Forelimb muscle (tissue), 1 donor: Measurements from ENCODE around the gene TMTC4. TPM values are rescaled to one million over a fixed set of nuclear protein-coding genes. Genes with fewer than 3 reads are reported as not detected.

Experiments
- DNase-seq: peaks from one replicate; pipeline ENCODE4 v3.0.0-alpha.2; 2013; ENCODE audit warnings: low read depth
- polyA plus RNA-seq: library from polyadenylated mRNA; unstranded; fragments of 120-200 nt; gene quantifications from one replicate; pipeline ENCODE4 v1.2.1, GENCODE V29; 2013; ENCODE audit not compliant: insufficient read length

The TMTC4 gene
- polyA plus RNA-seq, 1 donor, result 16.5 TPM

DNA sequence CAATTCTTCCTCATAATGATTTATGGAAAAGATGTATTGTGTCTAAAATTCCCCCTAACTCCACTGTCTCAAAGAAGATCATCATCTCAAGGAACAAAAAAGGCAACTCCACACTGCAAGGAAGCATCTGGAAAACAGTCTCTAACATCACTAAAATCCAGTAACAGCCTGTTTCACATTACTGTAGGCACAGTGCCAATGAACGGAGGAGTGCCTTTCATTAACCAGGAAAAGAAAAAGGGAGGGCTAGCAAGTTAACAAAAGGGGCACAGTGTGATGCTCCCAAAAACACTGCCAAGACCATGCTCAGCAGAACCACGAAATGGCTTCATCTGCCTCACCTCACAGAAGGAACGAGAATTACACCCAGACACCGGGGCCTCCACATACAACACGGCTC, 8.5 kb downstream of the TMTC4 start:
- no peak for DNase-seq

DNA sequence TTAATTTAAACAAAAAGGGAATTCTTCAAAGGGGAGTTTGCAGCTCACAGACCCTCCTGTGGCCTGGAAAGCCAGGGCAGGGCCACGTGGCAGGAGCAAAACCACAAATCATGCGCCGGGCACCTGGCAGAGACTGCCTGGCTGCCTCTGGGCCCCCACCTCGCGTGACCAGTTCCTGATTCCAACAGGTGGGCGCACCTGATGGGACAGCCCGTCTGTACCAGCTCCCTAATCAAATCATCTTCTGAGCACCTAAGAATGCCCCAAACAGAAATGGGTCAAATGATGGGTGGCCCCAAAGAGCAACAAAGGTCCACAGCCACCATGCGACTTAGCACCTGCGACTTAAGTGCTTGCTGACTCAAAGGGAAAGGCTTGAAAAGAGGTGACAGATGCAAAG, 9.2 kb downstream of the TMTC4 start:
- DNase-seq, result no peak

DNA sequence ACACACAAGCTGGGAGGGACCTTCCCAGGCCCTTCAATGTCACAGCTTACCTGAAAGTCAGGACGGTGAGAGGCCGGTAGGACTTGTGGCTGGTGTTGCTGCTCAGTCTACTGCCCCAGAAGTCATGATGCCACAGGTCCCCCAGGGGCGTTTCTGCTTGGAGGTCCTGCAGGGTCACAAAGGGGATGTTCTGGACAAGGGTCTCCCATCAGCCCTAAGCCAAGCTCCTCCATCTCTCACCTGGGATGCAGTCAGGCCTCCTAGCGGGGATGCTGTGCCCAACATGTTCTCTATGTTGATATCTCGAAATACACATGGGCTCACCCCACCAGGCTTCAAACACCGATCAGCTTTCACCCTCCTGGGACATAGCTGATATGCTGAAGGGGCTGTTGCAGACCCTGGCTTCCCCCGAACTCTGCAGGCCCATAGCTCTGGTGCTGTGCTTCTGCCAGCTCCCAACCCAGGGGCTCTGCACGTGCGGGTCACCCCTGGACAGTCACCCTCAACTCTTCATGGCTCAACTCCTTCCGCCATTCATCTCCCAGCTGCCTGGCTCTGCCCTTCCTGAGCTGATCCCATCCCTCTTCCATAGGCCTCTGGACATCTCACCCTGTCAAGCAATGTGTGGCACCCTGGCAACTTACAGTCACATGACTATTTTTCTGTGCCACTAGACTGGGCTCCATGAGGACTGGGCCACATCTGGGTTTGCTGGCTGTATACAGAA, 10.3 kb downstream of the TMTC4 start:
- DNase-seq, result no peak

DNA sequence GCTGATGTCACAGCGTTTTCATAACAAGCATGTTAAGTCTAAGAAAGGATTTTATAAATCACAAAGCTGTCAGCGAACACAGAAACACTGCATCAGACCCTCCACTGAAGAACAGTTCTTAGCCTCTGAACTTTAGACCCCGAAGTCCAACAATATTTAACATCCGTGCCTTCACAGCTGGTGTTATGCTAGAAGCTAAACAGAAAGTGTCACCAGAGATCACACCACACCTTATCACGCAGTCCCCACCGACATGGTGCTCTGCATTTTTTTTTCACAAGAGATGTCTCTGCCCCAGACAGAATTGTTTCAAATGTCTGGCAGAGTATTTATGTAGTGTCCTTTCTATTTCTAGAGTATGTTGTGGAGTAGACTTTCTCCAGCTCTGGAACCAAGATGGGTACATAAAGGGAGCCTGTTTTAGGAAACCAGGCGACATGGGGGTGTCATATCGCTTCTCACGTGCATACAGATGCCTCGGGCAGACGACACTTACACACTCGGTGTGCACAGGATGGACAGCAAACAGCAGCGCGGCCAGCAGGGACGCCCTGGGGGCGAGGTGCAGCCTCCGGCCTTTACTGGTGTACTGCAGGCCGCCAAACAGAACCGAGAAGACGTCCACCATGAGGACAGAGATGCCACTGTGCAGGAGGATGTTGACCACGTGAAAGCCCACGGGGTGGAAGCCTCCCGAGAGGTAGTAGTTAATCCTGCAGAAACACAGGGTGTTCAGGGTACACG, 12.0 kb downstream of the TMTC4 start:
- no peak for DNase-seq

DNA sequence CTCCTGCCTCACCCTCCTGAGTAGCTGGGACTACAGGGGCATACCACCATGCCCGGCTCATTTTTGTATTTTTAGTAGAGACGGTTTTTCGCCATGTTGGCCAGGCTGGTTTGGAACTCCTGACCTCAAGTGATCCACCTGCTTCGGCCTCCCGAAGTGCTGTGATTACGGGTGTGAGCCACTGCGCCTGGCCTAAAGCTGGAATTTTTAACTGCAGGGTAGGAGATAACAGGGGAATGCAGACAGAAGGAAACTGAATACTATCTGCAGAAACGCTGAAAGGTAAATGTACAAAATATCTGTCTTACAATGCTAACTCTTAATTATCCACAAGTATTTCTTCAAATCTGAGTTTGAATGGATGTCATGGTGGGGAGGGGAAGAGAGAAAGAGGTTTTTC, 13.8 kb downstream of the TMTC4 start:
- DNase-seq, result no peak

DNA sequence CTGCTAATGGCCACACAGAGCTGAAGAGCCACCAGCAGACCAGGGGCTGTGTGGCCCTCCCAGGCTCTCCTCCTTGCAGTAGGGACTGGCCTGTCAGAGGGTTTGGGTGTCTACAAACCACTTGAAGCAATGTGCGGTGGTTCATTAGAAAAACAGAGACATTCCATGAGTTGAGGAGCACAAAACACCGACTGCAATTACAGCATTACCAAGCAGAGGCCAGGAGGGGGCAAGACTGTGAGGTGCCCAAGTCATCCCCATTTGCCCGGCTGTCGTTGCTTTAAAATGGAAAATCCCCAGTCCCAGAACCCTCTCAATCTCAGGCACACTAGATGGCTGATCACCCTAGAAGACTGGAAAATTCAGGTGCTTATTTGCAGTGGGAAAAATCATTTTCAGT, 15.0 kb downstream of the TMTC4 start:
- DNase-seq, result no peak

DNA sequence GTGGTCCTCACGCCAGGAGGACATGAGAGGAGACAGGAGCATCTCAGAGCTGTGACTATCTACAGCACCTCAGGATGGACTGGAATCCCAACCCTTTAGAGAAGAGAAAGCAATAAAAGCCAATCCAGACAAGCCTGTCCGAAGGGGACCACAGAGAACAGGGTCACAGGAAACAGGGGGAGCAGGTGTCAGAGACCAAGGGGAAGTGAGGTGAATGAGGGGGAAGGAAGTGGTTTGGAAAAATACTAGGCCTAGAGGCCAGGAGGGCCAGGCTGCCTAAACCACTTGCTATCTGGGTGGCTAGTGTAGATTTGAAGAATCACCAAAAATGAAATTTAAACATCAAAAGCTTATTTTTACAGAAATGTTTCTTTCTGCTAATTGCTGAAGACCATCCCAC, 16.2 kb downstream of the TMTC4 start:
- DNase-seq, result no peak

DNA sequence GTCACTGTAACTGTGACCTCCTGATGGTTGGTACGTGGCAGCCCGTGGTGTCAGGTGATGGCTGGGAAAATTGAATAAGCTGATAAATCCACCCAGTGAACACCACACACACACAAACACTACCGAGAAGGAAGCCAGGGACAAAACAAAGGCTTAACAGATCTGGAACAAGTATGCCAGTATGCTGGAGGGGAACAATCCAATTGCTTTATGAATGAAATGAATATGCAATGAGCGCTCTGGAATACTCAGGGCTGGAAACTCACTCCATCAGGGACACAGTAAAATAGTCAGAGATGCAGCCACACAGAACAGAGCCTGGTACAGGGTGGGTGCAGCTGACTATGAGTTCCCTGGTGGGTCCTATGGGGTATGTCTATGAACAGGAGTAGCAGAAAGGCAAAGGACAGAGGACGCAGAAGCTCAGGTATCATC, 16.7 kb downstream of the TMTC4 start:
- DNase-seq, result no peak

DNA sequence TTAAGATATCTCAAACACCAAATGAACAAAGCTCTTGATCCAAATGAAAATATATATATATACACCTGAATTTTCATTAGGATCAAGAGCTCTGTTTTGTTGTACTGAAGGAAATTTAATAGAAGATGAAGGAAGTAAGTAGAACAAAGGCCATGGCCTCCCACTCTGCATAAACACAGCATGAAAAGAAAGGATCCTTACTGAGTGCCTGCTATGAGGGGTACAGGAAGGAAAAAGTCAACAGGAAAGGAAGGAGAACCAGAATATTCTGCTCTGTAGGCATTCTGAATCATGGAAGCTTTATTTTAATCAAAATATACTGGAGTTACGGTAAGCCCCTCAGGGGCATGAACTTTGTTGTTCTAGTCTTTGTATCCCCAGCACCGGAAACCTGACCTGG, 22.1 kb downstream of the TMTC4 start:
- no peak for DNase-seq

DNA sequence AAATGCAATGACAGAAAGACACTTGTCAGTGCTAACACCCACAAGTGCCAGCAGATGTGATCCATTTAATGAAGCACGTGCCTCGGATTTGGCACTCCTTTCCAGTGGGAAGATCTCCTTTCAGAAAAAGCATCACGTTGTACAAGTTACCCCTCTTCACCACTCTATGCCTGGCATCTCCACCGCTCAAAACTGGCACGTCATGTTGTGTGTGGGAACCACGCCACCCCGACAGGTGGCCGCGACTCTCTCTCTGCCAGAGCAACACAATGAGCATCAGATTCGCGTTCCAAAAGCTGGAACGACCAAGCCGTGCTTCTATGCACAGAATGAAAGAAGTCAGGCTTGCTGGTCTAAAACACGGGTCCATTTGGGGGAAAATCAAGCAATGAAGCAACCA, 24.3 kb downstream of the TMTC4 start:
- DNase-seq, result no peak

DNA sequence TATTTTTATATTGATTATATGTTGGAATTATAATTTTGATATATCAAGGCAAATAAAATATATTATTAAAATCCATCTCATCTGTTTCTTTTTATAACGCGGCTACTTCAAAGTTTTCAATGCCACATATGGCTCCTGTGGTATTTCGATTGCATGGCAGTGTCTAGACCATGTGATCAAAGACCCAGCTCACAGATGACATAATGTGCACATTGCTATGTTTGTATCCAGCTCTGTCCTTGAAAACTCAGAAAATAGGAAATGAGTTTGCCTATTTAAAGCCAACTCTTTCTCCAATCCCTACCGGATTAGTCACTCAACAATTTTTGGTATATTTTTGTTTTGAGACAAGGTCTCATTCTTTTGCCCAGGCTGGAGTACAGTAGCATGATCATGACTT, 26.2 kb downstream of the TMTC4 start:
- no peak for DNase-seq

DNA sequence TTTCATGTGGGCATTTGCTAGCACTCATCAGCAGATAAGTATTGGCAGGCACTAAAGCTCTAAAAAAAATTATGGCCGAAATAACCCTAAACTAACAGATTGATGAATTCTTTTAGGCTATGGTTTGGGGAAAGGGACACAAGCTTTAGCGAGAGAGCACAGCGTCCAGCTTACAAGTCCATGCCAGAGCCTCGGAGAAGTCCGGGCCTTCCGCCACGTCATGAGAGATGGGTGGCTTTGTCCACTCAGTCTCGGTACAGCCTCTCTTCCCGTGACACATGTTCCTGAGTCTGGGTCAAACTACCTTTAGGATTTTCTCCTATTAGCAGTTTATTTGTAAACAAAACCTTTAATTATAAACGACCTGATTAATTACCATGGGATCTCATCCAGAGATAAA, 27.7 kb downstream of the TMTC4 start:
- no peak for DNase-seq

DNA sequence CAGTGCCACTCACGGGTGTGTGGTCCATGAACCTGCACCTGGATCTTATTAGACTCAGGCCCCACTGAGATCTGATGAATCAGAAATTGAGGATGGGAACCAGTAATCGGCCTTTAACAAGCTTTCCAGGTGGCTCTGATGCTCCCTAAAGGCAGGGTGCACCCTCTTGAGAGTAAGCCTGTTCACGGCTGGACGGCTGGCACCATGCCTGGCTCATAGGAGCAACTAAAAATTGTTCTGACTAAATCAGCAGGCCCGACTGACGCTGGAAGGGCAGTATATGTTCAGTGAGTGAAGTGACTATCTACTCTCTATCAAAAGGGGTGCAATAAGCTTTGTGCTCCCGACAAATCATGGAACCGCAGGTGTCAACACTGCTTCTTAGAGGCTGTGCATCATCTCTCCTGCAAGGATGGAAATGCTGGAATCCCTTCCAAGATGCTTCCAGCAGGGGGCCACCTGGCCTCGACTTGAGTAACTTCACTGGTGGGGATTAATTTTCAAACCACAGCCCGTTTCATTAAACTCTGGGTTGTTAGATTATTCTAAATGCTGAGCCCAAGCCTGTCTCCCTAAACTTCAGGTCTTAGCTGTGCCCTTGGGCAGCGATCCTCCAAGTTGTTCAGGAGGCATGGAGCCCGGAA, 28.4 kb downstream of the TMTC4 start:
- no peak for DNase-seq

DNA sequence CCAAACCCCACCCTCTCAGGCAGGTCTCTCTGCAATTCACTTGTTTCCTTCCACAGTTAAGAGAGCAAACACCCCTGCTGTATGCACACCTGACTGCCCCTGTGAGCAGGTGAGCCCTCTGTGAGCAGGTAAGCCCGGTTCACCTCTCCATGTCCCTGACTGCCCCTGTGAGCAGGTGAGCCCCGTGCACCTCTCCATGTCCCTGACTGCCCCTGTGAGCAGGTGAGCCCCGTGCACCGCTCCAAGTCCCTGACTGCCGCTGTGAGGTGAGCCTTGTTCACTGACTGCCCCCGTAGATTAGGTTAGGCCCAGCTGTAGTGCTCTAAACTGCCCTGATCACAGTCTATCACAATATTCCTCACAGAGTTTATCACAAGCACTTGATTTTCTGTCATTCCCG, 29.2 kb downstream of the TMTC4 start:
- no peak for DNase-seq

DNA sequence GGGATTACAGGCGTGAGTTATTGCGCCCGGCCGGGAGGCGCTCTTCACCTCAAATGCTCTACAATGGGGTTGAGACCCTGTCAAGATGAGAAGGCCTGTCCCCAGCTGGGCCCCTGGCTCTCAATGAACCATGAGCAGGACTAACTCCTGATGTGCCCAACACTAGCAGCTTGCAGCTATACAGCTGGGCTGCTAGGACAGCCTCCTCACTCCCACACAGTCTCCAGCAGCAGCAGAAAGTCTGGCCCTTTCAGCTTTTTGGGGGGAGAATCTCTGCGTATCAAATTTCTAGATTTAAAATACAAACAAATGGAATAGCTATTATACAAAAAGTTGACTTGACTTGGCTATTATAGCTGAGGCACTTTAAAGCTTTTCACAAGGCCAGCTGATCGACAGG, 30.2 kb downstream of the TMTC4 start:
- DNase-seq, result no peak

DNA sequence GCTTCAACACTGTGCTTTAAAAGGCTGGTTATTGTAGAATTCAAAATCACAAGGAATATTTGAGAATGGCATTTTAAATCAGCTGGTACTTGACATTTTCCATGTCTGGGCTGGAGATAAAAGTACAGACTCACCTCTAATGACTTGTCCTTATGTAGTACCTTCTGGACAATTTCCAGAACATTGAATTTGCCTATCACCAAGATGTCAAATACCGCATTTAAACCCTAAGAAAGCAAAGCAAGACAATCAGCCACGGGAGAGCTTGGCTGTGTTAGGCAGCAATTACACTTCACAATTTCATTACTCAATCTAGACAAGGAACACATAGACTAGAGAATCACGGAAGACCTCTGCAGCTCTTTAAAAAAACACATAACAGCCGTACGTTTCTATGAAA, 36.8 kb downstream of the TMTC4 start:
- no peak for DNase-seq

DNA sequence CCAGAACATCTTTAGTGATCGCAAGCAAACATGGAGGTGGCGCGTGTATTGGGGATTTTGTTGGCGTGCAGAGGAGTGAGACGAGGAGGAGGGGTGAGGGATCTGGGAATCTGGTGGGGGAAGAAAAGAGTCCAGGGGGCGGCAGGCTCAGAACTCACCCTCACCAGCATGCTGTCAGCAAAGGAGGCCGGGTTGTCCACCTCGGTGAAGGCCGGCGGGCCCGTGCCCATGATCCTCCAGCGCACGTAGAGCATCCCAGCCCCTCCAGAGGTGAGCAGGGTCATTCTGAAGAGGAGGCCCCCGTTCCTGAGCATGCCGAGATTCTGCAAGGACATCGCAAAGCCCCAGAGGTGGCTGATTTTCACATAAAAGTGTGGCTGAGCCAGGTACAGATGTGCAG, 37.2 kb downstream of the TMTC4 start:
- DNase-seq, result no peak

DNA sequence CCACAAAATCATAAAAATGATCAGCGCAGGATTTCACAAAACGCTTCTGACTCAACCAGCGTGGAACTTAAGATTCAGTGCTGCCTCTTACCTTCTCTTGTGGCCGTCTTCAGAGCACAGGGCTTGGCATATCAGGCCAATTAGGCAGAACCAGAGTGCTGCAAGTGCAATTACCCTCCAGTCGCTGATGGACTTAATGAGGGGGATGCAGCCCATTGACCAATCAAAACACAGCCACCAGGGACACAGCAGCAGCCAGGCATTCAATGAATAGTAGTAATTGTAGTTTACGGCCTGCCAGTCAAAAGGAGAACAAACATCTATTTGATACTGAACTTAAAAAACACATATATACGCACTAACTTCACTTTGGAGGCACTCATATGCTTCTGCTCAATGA, 38.2 kb downstream of the TMTC4 start:
- no peak for DNase-seq

DNA sequence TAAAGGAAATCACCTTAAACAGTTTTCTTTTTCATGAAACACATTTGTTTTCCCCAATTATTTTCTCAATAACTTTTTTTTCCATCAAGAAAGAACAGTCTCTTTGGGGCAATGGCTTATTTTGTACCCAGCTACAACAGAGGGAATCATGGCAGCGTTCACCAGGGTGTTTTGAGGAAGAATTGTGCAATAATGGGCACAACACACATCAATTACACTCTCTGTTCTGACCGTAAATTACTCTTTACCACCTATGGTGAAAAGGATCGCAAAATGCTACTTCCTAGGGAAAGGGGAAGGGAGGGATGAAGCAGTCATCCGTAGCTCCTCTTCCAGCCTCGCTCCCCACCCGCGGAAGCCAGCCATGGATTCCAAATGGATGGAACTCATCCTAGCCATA, 38.6 kb downstream of the TMTC4 start:
- no peak for DNase-seq

DNA sequence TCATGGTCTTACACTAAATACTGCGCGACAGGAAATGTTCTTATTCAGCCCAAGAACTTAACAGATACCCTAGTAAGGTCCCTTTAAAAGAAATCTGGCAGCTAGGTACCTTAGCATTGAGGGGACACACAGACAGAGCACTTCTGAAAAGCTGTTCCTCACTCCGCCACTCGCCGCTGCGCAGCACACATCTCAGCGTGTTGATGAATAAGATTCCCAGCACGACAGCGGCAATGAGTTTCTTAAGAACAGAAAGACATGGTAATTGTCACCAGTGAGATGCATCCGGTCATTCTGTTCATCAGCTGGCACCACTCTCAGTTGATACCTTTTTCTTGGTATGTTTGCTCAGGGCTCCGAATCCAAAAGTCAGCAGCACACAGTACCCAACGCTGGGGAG, 39.9 kb downstream of the TMTC4 start:
- no peak for DNase-seq

DNA sequence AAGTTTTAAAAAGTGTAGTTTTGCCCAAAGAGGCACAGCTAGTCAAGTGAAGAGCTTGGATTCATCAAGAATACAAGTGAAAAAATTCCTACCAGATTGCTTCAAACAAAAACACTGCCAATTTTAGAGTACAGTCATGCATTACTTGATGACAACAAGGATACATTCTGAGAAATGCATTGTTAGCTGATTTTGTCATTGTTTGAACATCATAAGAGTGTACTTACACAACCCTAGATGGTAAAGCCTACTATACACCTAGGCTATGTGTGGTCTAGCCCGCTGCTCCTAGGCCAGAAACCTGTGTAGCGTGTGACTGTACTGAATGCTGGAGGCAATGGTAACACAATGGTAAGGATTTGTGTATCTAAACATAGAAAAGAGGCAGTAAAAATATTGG, 41.1 kb downstream of the TMTC4 start:
- no peak for DNase-seq

DNA sequence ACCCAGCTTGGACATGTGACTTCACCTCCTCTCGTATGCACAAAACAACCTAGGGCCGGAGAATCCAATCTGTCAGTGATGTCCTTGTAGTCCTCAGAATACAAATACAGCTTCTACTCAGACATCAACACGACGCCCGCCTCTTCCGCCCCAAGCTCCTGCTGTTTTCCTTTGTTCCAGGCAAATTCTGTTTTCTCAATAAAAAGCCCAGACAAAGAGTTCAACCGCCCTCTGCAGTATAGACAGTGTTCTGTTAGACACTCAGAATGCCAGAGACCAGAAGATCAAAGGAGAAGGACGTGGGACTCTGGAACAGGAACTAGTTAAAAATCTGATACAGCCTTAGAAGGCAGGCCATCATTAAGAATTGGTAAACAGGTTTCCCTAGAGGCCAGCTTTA, 44.0 kb downstream of the TMTC4 start:
- no peak for DNase-seq

DNA sequence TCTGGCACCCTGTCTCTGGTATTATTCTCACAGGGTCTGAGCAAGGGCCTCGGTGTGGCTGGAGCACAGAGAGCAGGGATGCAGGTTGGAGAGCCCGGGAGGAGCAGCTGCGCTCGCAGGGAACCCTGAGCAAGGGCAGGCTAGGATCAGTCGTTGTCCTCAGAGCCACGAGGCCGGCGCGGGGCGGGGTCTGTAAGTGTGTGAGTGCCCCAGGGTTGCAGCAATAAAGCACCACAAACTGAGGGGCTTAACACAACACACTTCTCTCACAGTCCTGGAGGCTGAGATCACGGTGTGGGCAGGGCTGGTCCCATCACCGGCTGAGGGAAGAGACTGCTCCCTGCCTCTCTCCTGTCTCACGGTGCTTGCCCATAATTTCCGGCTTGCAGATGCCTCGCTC, 47.5 kb downstream of the TMTC4 start:
- no peak for DNase-seq
